Pons (tissue), 1 donor: Measurements from ENCODE around the gene LOC128125822.
A peak's percentile ranks its signal among the peaks of the same experiment; 100 is the strongest.
"Not testable (repeated sequence)": the region's sequence is repeated elsewhere in the genome, so short reads cannot be mapped to it uniquely, and the experiment has no call there.

Experiments used
- DNase-seq: peaks from one replicate; pipeline ENCODE4 v3.0.0-alpha.2; 2016; ENCODE audit warnings: low spot score

Gene LOC128125822

DNA sequence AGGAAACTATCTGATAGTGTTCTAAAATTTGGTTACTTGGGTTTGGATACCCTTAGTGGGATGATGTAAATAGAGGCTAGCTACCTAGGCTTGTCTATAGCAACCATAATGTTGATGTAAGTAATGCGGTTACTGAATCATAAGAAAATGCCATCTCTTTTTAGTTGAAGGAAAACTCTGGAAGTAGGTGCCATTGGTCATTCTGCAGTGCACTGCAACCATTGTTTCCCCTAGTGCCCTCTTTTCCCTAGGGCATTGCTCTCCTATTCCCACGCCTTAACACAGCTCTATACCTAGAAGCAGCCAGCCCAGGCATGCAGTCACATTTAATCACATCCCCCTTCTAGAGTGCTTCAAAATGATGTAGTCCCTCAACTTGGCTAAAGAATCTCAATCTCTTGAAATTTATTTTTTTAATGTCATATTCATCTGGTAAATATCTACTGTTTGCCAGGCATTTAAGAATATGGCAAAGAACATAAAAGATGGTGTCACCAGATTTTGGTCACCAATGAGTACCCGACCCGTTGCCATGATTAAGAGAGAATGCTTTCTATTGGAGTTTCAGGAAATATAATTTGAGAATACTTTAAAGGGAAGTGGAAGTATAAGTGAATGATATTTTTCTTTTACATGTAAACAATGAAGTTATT, 10.4 kb downstream of the LOC128125822 start:
- no peak for DNase-seq

DNA sequence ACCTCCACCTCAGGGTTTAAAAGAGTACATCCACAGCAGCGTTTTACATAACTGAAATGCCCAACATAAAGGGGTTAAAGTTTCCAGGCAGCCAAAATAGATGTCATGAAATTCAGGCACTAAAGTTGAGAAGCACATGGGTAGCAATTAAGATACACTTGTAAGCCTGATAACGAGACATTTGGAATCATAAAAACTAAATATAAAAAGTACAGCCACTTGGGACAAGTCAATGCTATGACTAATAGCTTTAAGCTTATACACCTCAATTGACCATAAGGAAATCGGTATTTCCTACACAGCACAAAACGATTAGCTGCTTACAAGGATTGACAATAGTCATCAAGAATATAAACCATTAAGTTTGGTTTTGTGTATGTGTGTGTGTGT, 11.8 kb downstream of the LOC128125822 start:
- DNase-seq, result no peak

DNA sequence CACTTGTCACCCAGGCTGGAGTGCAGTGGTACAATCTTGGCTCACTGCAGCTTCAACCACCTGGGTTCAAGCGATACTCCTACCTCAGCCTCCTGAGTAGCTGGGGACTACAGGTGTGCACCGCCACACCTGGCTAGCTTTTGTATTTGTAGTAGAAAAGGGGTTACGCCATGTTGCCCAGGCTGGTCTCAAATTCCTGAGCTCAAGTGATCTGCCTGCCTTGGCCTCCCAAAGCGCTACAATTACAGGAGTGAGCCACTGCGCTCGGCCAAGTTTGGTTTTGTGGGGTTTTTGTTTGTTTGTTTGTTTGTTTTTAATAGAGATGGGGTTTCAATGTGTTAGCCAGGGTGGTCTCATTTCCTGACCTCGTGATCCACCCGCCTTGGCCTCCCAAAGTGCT, 12.3 kb downstream of the LOC128125822 start:
- DNase-seq, result no peak

DNA sequence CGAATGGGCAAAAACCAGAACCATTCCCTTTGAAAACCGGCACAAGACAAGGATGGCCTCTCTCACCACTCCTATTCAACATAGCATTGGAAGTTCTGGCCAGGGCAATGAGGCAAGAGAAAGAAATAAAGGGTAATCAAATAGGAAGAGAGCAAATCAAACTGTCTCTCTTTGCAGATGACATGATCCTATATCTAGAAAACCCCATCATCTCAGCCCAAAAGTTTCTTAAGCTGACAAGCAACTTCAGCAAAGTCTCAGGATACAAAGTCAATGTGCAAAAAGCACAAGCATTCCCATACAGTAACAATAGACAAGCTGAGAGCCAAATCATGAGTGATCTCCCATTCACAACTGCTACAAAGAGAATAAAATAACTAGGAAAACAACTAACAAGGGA, 13.4 kb downstream of the LOC128125822 start:
- DNase-seq, result not testable (repeated sequence)

GRCh38 chr6:63589952-63590411, 17.7 kb downstream of the LOC128125822 start:
- no peak for DNase-seq

DNA sequence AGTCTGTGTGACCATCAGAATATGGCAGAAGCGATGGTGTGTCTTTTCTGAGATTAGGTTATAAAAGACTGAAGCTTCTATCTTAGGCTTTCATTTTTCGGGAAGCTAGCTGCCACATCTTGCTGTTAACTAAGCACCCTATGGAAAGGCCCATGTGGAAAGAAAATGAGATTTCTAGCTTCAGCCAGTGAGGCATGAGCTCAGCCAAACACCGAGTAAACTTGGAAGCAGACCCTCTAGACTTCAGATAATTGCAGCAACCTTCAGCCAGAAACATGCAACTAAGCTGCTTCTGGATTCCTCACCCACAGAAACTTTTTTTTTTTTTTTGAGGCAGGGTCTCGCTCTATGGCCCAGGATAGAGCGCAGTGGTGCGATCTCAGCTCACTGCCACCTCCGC, 20.6 kb downstream of the LOC128125822 start:
- no peak for DNase-seq

GRCh38 chr6:63597141-63598048, 25.1 kb downstream of the LOC128125822 start:
- no peak for DNase-seq

GRCh38 chr6:63598049-63599036, 26.1 kb downstream of the LOC128125822 start:
- DNase-seq, result peak; percentile 92

- no peak for DNase-seq
These were observed 27.0 kb downstream of the LOC128125822 start for GRCh38 chr6:63599243-63599642.

GRCh38 chr6:63600136-63600535, 27.9 kb downstream of the LOC128125822 start:
- no peak for DNase-seq

GRCh38 chr6:63609231-63609630, 37.0 kb downstream of the LOC128125822 start:
- DNase-seq, result no peak

DNA sequence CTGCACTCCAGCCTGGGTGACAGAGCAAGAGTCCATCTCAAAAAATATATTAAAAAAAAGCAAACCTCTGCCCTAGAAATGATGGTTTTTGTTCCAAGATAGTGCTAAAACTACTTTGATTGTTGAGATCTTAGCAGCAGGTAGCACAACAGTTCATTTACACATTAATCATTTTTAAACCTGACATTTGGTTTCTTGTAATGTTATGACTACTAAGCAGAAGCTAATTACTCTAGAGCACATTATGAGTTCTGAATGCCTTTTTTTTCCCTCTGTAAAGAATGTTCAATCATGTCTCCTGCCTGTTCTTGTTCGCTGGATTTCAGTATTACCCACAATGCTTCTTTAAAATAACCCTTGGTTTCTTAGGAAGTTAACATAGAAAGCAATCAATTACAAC, 38.7 kb downstream of the LOC128125822 start:
- DNase-seq, result no peak

- DNase-seq, result no peak
These were observed 39.3 kb downstream of the LOC128125822 start for GRCh38 chr6:63611560-63611959.

GRCh38 chr6:63615590-63615989, 43.3 kb downstream of the LOC128125822 start:
- no peak for DNase-seq
